GM18870 (cell line): ENCODE measurements around the gene PLEKHH3.
"Not testable (repeated sequence)": the region's sequence is repeated elsewhere in the genome, so short reads cannot be mapped to it uniquely, and the experiment has no call there.

Experiments
- ATAC-seq: cut with Tn5 transposase; IDR thresholded peaks from one replicate; pipeline ENCODE4 v1.9.1; 2021; ENCODE audit warnings: moderate library complexity; ENCODE audit not compliant: unreplicated experiment

PLEKHH3 gene

GRCh38 chr17:42673266-42673884 is 3.4 kb downstream of the PLEKHH3 start:
- no peak for ATAC-seq

GRCh38 chr17:42672038-42672437 is 4.8 kb downstream of the PLEKHH3 start:
- no peak for ATAC-seq

GRCh38 chr17:42670789-42671657 is 5.8 kb downstream of the PLEKHH3 start:
- ATAC-seq: no peak

- ATAC-seq: no peak
Observed at GRCh38 chr17:42669977-42670788, 6.6 kb downstream of the PLEKHH3 start.

GRCh38 chr17:42669705-42669976 is 7.2 kb downstream of the PLEKHH3 start:
- ATAC-seq: no peak

GRCh38 chr17:42667088-42667951 is 9.5 kb downstream of the PLEKHH3 start:
- ATAC-seq: no peak

GRCh38 chr17:42666126-42666525 is 10.7 kb downstream of the PLEKHH3 start:
- not testable (repeated sequence) for ATAC-seq

GRCh38 chr17:42665581-42666001 is 11.2 kb downstream of the PLEKHH3 start:
- no peak for ATAC-seq

- ATAC-seq: no peak
Observed at GRCh38 chr17:42660692-42661345, 16.0 kb downstream of the PLEKHH3 start.

- ATAC-seq: not testable (repeated sequence)
Observed at GRCh38 chr17:42659932-42660274, 16.9 kb downstream of the PLEKHH3 start.

GRCh38 chr17:42659079-42659931 is 17.5 kb downstream of the PLEKHH3 start, which contains the start of gene TUBG2:
Gene TUBG2, plus strand, starts transcription at chr17:42659284. Its CDS starts 220 bp downstream, at chr17:42659504.
- ATAC-seq: no peak

- ATAC-seq: no peak
Observed at GRCh38 chr17:42657824-42658588, 18.8 kb downstream of the PLEKHH3 start.

GRCh38 chr17:42655528-42655927 is 21.3 kb downstream of the PLEKHH3 start:
- no peak for ATAC-seq

- ATAC-seq: no peak
Observed at GRCh38 chr17:42653179-42654124, 23.3 kb downstream of the PLEKHH3 start.

GRCh38 chr17:42651392-42651791 is 25.4 kb downstream of the PLEKHH3 start:
- no peak for ATAC-seq

GRCh38 chr17:42647778-42648177 is 29.0 kb downstream of the PLEKHH3 start:
- no peak for ATAC-seq

GRCh38 chr17:42642336-42642735 is 34.5 kb downstream of the PLEKHH3 start:
- ATAC-seq: no peak
